Stimulated activated CD8-positive, alpha-beta memory T cell treated with anti-CD3 and anti-CD28 coated beads, Interleukin-7, amount 100 ng/mL, for 1 hour (primary cell): ENCODE data around the gene ATP5ME.
"Not testable (repeated sequence)": the region's sequence is repeated elsewhere in the genome, so short reads cannot be mapped to it uniquely, and the experiment has no call there.

Experiments
- DNase-seq, 2 donors: peaks; one replicate each; pipeline ENCODE4 v3.0.0-alpha.2; 2020; ENCODE audit warnings: low read depth in 2 of 2

Gene ATP5ME

GRCh38 chr4:656436-657337 lies 17.4 kb downstream of the ATP5ME start:
- no peak for DNase-seq

- DNase-seq, result no peak
These were observed 18.5 kb downstream of the ATP5ME start for GRCh38 chr4:655464-656151.

- no peak for DNase-seq
These were observed 19.1 kb downstream of the ATP5ME start for GRCh38 chr4:654871-655463.

GRCh38 chr4:654503-654845 lies 19.6 kb downstream of the ATP5ME start:
- DNase-seq, result no peak

- DNase-seq, result no peak
These were observed 20.1 kb downstream of the ATP5ME start for GRCh38 chr4:653831-654502.

GRCh38 chr4:653080-653821 lies 20.8 kb downstream of the ATP5ME start:
- DNase-seq, result no peak

- no peak for DNase-seq
These were observed 22.0 kb downstream of the ATP5ME start for GRCh38 chr4:651884-652642.

- no peak for DNase-seq
These were observed 22.9 kb downstream of the ATP5ME start for GRCh38 chr4:650951-651883.

GRCh38 chr4:650461-650860 lies 23.6 kb downstream of the ATP5ME start:
- DNase-seq, result no peak

GRCh38 chr4:649751-650310 lies 24.2 kb downstream of the ATP5ME start:
- DNase-seq, result no peak

GRCh38 chr4:649293-649625 lies 24.8 kb downstream of the ATP5ME start:
- no peak for DNase-seq

GRCh38 chr4:648579-649292 lies 25.3 kb downstream of the ATP5ME start:
- no peak for DNase-seq

- DNase-seq, result no peak
These were observed 26.6 kb downstream of the ATP5ME start for GRCh38 chr4:647481-647880.

GRCh38 chr4:646460-646859 lies 27.6 kb downstream of the ATP5ME start:
- DNase-seq, result no peak

- DNase-seq, result not testable (repeated sequence)
These were observed 31.7 kb downstream of the ATP5ME start for GRCh38 chr4:642366-642765.

- no peak for DNase-seq
These were observed 36.4 kb downstream of the ATP5ME start for GRCh38 chr4:637536-638280.

- DNase-seq, result no peak
These were observed 37.4 kb downstream of the ATP5ME start for GRCh38 chr4:636628-637159.
